Gastrocnemius medialis (tissue), 4 donors: Measurements from ENCODE around the gene TYMP. TPM values are rescaled to one million over a fixed set of nuclear protein-coding genes. Genes with fewer than 3 reads are reported as not detected.

Experiments used
- ATAC-seq, 2 donors: fragments of 150-250 bp; one replicate each; pipeline ENCODE4 v1.9.1; 2016
- DNase-seq, 2 donors: peaks; one replicate each; pipeline ENCODE4 v3.0.0-alpha.2; 2019
- H3K27ac ChIP-seq, 4 donors: fragments of 200-600 bp; sonication (generic); 1 replicate in 1 of 4; 2 replicates in 3 of 4; pipeline ENCODE4 v1.5.1; 2016 to 2018; ENCODE audit warnings: mild to moderate bottlenecking in 2 of 4, moderate library complexity in 1 of 4
- H3K27me3 ChIP-seq, 3 donors: fragments of 200-600 bp; sonication (generic) in 2 of 3; 1 replicate in 1 of 3; 2 replicates in 2 of 3; pipeline versions ENCODE4 v1.5.1 to v1.6.0; 2016 to 2019; ENCODE audit warnings: mild to moderate bottlenecking in 1 of 3, moderate library complexity in 1 of 3
- H3K36me3 ChIP-seq, 2 donors: fragments of 200-600 bp; sonication (generic) in 1 of 2; one replicate each; pipeline ENCODE4 v1.5.1; 2017 to 2018
- H3K4me1 ChIP-seq, 2 donors: fragments of 200-600 bp; sonication (generic) in 1 of 2; one replicate each; pipeline ENCODE4 v1.5.1; 2016 to 2017; ENCODE audit warnings: mild to moderate bottlenecking in 2 of 2
- H3K4me3 ChIP-seq, 4 donors: fragments of 200-600 bp; sonication (generic) in 3 of 4; 1 replicate in 1 of 4; 2 replicates in 3 of 4; pipeline ENCODE4 v1.5.1; 2016 to 2019; ENCODE audit warnings: mild to moderate bottlenecking in 2 of 4
- H3K9me3 ChIP-seq, 3 donors: fragments of 200-600 bp; sonication (generic) in 2 of 3; 1 replicate in 1 of 3; 2 replicates in 2 of 3; pipeline ENCODE4 v1.5.1; 2016 to 2019
- CTCF ChIP-seq, 5 experiments: fragments of 450-650 bp in 3 of 5; fragments of 200-600 bp in 2 of 5; sonication (generic) in 2 of 5; IDR thresholded peaks in 4 of 5; conservative IDR thresholded peaks in 1 of 5; 1 replicate in 4 of 5; 2 replicates in 1 of 5; pipeline ENCODE4 v1.5.1; 2016 to 2019; ENCODE audit warnings: antibody characterized with exemption in 5 of 5, mild to moderate bottlenecking in 3 of 5, moderate library complexity in 3 of 5
- POLR2A ChIP-seq, 2 donors: fragments of 450-650 bp; IDR thresholded peaks; one replicate each; pipeline ENCODE4 v1.6.1; 2017; ENCODE audit warnings: antibody characterized with exemption in 2 of 2, mild to moderate bottlenecking in 2 of 2, moderate library complexity in 2 of 2
- in situ Hi-C, 4 donors: fragments of 200-750 bp; cut with MboI; loops; one replicate each; pipeline versions ENCODE4 v1.15.0 to v1.8.0; 2017; ENCODE audit warnings: low sequenced_read_pairs in 4 of 4
- intact Hi-C: fragments of 100-400 bp; cut with DNase I; formaldehyde crosslinking; loops from one replicate; pipeline ENCODE4 v1.15.1; 2023; ENCODE audit warnings: low total_unique reads
- total RNA-seq, 4 donors: library from RNA; depleted of rRNA; stranded (reverse); fragments of >200 nt; gene quantifications; one replicate each; pipeline versions ENCODE4 v1.1.0 to v1.2.3, GENCODE V29; 2016

TYMP gene
- total RNA-seq, 4 donors from 2014 or later: 8.8 to 15.8 (median 11.8) TPM

GRCh38 chr22:50503475-50504145, 26.2 kb downstream of the TYMP start:
- DNase-seq (no peak), ATAC-seq (no peak)
- intact Hi-C loops: loop anchor here (10.0 kb wide), 1 partner anchor 649 kb away; the partner anchor contains the start of gene ZBED4

GRCh38 chr22:50502628-50503474, 27.0 kb downstream of the TYMP start:
- H3K27me3 ChIP-seq: no peaks in the 10 kb centered on the region
- intact Hi-C loops (loop anchor here (10.0 kb wide), 1 partner anchor 648 kb away; the partner anchor contains the start of gene ZBED4), in situ Hi-C loops (no loop called here)
- H3K4me1 ChIP-seq: peaks cover 6 to 12% of the 10 kb centered on the region in 2 donors
- DNase-seq: no peak
- H3K27ac ChIP-seq: no peak overlapping the region
- no peak for ATAC-seq
- peaks cover 0 to 31% of the 10 kb centered on the region in 2 donors for H3K36me3 ChIP-seq
- H3K9me3 ChIP-seq: no peaks in the 10 kb centered on the region
- no peak overlapping the region for H3K4me3 ChIP-seq
- TF ChIP-seq POLR2A (IDR thresholded peaks at IDR 0.05) (no peak), CTCF (IDR thresholded peaks at IDR 0.05 in 4 of 5, conservative IDR thresholded peaks at IDR 0.05 in 1 of 5) (no peak)

More at GRCh38 chr22:50503475-50504145, 26.2 kb downstream of the TYMP start:
- Histone ChIP-seq H3K4me3 (no peak overlapping the region), H3K4me1 (peaks cover 6 to 12% of the 10 kb centered on the region in 2 donors), H3K9me3 (no peaks in the 10 kb centered on the region), H3K27me3 (no peaks in the 10 kb centered on the region), H3K36me3 (peaks cover 0 to 31% of the 10 kb centered on the region in 2 donors), H3K27ac (no peak overlapping the region)
- TF ChIP-seq CTCF (IDR thresholded peaks at IDR 0.05 in 4 of 5, conservative IDR thresholded peaks at IDR 0.05 in 1 of 5): no peak
- no peak for TF ChIP-seq POLR2A (IDR thresholded peaks at IDR 0.05)
- in situ Hi-C loops: no loop called here

DNA sequence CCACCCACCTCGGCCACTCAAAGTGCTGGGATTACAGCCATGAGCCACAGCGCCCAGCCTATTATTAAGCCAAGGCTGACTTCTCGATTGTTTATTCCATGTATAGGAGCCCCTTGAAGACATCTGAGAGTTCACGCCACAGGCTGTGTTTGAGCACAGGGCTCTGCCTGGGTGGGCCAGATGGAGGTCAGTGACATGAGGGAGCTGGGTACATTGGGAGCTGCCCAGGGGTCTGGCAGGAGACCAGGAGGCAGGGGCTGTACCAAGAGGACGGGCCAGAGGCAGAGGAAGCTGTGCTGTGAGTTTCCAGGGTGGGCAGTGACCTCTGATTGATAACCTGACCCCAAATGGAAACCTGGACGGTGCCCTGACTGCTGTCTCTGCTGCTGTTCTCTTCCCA, 27.7 kb downstream of the TYMP start:
- intact Hi-C loops (loop anchor here (10.0 kb wide), 1 partner anchor 647 kb away; the partner anchor contains the start of gene ZBED4), in situ Hi-C loops (no loop called here)
- no peaks in the 10 kb centered on the region for H3K27me3 ChIP-seq
- peaks cover 0 to 31% of the 10 kb centered on the region in 2 donors for H3K36me3 ChIP-seq
- TF ChIP-seq POLR2A (IDR thresholded peaks at IDR 0.05): no peak
- no peaks in the 10 kb centered on the region for H3K9me3 ChIP-seq
- no peak overlapping the region for H3K27ac ChIP-seq
- DNase-seq: no peak
- H3K4me3 ChIP-seq: no peak overlapping the region
- no peak for ATAC-seq
- H3K4me1 ChIP-seq: peaks cover 6 to 11% of the 10 kb centered on the region in 2 donors

DNA sequence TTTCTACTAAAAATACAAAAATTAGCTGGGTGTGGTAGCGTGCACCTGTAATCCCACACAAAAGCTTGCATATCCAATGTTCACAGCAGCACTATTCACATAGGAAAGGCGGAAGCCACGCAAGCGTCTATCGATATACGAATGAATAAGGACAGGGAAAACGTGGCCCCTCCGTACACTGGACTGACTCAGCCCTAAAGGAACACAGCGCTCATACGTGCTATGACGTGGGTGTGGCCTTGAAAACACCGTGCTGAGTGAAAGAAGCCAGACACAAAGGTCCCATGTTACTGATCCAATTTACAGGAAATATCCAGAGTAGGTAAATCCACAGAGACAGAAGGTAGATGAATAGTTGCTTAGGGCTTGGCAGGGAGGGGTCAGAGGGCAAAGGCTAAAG, 29.4 kb downstream of the TYMP start:
- Histone ChIP-seq H3K4me1 (no peaks in the 10 kb centered on the region), H3K27ac (no peak overlapping the region), H3K36me3 (peaks cover 0 to 25% of the 10 kb centered on the region in 2 donors), H3K9me3 (no peaks in the 10 kb centered on the region), H3K27me3 (no peaks in the 10 kb centered on the region), H3K4me3 (no peak overlapping the region)
- DNase-seq (no peak), ATAC-seq (no peak)
- intact Hi-C loops (loop anchor here (10.0 kb wide), 1 partner anchor 646 kb away; the partner anchor contains the start of gene ZBED4), in situ Hi-C loops (no loop called here)
- no peak for TF ChIP-seq POLR2A (IDR thresholded peaks at IDR 0.05)
- TF ChIP-seq CTCF (IDR thresholded peaks at IDR 0.05 in 4 of 5, conservative IDR thresholded peaks at IDR 0.05 in 1 of 5): no peak
